Mucosa of descending colon (tissue), 3 donors: ENCODE results near the gene INTS3. TPM values are rescaled to one million over a fixed set of nuclear protein-coding genes. Genes with fewer than 3 reads are reported as not detected.

Experiments
- ATAC-seq: fragments of 200-7000 bp; cut with Tn5 transposase; one replicate; pipeline ENCODE4 v1.9.1; 2020; ENCODE audit warnings: mild to moderate bottlenecking, moderate library complexity
- DNase-seq, 3 donors: peaks; one replicate each; pipeline ENCODE4 v3.0.0-alpha.2; 2020
- H3K36me3 ChIP-seq: fragments of 200-600 bp; one replicate; pipeline ENCODE4 v1.8.0; 2021; ENCODE audit warnings: low read depth, mild to moderate bottlenecking
- H3K4me1 ChIP-seq: fragments of 200-600 bp; one replicate; pipeline ENCODE4 v1.8.0; 2021; ENCODE audit warnings: low read depth, mild to moderate bottlenecking
- H3K4me3 ChIP-seq: fragments of 200-600 bp; one replicate; pipeline ENCODE4 v1.8.0; 2021; ENCODE audit warnings: mild to moderate bottlenecking
- H3K9me3 ChIP-seq: fragments of 200-600 bp; one replicate; pipeline ENCODE4 v1.8.0; 2021; ENCODE audit warnings: mild to moderate bottlenecking
- intact Hi-C, 2 donors: fragments of 100-400 bp; cut with DNase I in 1 of 2; cut with micrococcal nuclease in 1 of 2; formaldehyde crosslinking; loops; one replicate each; pipeline versions ENCODE4 v1.11.0 to v1.11.1; 2022; cut with DNase I, micrococcal nuclease
- total RNA-seq, 3 donors: library from RNA; stranded (reverse); fragmentation: NEBNext Ultra II Directional in 2 of 3; extraction: Animal tissue kit (Norgen Biotek cat#: 25700) in 2 of 3; gene quantifications; one replicate each; pipeline versions ENCODE4 v1.2.1 to v1.2.4, GENCODE V29; 2021 to 2023
- TF ChIP-seq, protein P1 (sequence below): fragments of 200-600 bp; IDR thresholded peaks from one replicate; pipeline ENCODE4 v1.8.0; 2022; ENCODE audit warnings: antibody characterized with exemption, mild to moderate bottlenecking
- donor health status: DM: no; HTN: no; CAD: no; lungs with moderate emphysema.
- donor health status: DM: no; HTN: no; CAD: no.
- donor health status: DM: no; HTN: yes; CAD: no.

The INTS3 gene
- total RNA-seq, 3 donors from 2014 or later: 30.6 to 52.3 (median 36.1) TPM

DNA sequence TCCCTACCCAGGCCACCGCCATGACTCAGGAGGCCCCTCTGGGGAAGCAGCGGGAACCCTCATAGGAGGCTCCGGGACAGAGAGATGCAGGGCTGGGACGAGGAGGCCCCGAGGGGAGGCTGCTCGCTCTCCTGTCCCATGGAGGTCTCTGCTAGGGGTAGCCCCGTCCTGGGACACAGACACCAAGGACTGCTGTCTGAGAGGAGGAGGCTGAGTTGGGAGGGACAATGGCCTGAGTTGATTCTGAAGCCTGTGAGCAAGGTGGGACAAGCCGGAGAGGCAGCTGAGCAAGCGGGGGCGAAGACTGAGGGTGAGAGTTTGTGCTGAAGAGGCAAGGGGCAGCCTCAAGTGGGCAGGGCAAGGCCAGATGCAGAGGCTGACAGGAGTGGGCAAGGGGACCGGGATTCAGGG lies 64.8 kb downstream of the INTS3 start:
- TF ChIP-seq, protein P1, sequence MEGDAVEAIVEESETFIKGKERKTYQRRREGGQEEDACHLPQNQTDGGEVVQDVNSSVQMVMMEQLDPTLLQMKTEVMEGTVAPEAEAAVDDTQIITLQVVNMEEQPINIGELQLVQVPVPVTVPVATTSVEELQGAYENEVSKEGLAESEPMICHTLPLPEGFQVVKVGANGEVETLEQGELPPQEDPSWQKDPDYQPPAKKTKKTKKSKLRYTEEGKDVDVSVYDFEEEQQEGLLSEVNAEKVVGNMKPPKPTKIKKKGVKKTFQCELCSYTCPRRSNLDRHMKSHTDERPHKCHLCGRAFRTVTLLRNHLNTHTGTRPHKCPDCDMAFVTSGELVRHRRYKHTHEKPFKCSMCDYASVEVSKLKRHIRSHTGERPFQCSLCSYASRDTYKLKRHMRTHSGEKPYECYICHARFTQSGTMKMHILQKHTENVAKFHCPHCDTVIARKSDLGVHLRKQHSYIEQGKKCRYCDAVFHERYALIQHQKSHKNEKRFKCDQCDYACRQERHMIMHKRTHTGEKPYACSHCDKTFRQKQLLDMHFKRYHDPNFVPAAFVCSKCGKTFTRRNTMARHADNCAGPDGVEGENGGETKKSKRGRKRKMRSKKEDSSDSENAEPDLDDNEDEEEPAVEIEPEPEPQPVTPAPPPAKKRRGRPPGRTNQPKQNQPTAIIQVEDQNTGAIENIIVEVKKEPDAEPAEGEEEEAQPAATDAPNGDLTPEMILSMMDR: no peak
- no peak overlapping the region for H3K4me3 ChIP-seq
- peak in 1 of 3 donors; percentile 42 for DNase-seq
- H3K9me3 ChIP-seq: no peaks in the 10 kb centered on the region
- ATAC-seq: no peak
- intact Hi-C loops: loop anchor here in 1 of 2 donors (10.0 kb wide), 2 partner anchors 152 to 192 kb away; partner anchors contain the start of genes DENND4B and RAB13
- H3K36me3 ChIP-seq: no peaks in the 10 kb centered on the region
- peaks cover 16% of the 10 kb centered on the region for H3K4me1 ChIP-seq

DNA sequence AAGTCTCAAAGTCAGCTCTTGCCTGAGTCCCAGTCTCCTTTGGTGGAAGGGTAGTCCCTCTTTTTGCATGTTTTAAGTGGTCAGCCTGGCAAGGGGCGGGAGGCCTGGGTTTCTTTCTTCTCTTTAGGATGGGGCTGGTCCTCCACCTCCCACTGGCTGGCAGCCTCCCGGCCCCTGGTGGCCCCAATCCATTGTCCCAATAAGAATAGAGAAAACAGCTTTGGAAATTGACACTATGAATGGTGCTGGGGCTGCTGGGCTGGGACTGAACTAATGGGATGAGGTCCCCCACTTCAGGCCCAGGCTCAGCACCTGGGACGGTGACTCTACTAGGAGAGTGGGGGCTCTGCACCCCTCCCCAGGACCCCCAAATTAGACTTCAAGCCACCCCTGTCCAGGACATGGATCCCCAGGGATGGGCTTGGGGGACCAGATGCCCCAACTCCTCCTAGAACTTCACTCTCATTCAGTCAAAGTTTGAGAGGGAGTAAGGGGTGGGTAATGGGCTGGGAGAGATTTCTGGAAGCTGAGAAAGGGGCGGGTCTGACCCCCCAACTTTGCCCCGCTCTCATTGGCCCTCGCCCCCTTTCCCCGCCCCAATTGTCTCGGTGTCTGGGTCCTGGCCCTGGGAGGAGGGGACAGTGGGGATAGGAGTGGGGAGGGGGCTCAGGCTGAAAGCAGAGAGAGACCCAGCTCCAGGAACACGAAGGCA lies 65.6 kb downstream of the INTS3 start:
- Histone ChIP-seq H3K36me3 (no peaks in the 10 kb centered on the region), H3K4me1 (peaks cover 16% of the 10 kb centered on the region), H3K9me3 (no peaks in the 10 kb centered on the region), H3K4me3 (no peak overlapping the region)
- TF ChIP-seq, protein P1: no peak
- DNase-seq (peak in 1 of 3 donors; percentile 42), ATAC-seq (no peak)
- intact Hi-C loops: loop anchor here in 1 of 2 donors (10.0 kb wide), 2 partner anchors 151 to 191 kb away; partner anchors contain the start of genes DENND4B and RAB13

DNA sequence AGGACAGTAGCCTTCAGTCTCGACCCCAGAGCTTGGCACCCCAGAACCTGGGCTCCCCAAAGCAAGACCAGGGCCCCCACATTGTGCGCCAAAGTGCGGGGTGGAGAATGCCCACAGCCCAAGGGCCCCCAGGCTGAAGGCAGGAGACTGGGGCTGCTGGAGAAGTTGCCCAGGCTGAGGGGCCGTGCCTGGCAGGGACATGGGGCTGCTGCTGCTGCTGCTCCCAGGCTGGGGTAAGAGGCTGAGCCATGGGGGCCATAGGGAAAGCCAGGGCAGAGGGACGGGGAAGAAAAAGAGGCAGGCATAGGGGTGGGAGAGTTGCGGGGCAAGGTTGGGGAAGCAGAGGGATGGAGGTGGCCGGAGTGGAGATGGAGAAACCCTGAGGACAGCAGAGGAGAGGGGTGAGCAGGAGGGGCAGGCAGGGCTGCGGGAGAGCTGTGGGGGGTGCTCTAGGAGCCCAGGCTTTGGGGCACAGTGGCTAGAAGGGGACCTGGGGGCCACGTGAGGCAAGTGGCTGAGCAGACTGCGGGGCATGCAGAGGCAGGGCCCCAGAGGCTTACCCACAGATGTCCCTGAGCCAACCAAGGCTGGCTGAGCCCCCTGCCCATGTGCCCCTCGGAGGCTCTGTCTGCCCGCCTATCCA lies 66.2 kb downstream of the INTS3 start:
- Histone ChIP-seq H3K36me3 (no peaks in the 10 kb centered on the region), H3K4me3 (no peak overlapping the region), H3K4me1 (peaks cover 14% of the 10 kb centered on the region), H3K9me3 (no peaks in the 10 kb centered on the region)
- ATAC-seq: no peak
- TF ChIP-seq, protein P1: no peak
- DNase-seq: peak in 1 of 3 donors; percentile 46
- intact Hi-C loops: loop anchor here in 1 of 2 donors (10.0 kb wide), 2 partner anchors 151 to 191 kb away; partner anchors contain the start of genes DENND4B and RAB13

DNA sequence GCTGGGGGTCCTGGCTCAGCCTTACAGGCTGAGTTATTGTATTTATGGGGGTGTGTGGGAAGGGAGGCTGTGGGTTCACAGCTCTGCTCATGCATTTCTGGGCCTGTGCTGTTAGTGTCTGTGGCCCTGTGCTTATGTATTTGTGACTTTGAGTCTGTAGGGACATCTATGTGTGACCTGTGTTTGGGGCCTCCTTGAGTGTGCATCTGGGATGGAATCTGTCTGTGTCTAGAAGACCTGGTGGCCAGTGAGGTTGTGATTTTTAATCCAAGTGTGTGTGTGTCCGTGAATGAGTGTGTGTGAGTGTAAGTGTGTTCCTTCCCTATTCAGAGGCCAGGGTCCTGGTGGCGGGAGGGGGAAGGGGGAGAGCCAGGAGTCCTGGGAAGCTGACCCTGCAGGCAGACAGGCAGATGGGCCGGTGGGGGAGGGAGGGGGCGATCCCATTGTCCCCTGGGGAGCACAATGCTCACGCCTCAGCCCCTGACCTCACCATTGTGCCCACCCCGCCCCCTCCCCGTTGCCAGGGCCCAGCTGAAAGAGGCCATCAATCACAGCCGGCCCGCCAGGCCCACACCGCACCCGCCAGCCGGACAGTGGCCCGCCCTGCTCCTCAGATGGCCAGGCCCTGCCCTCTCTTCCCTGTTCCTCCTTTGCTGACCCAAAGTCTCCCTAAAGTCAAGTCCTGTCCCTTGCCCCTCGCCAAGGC lies 66.9 kb downstream of the INTS3 start:
- ATAC-seq: no peak
- no peaks in the 10 kb centered on the region for H3K9me3 ChIP-seq
- TF ChIP-seq, protein P1: no peak
- DNase-seq: peak in 1 of 3 donors; percentile 45
- intact Hi-C loops: loop anchor here in 1 of 2 donors (10.0 kb wide), 2 partner anchors 150 to 190 kb away; partner anchors contain the start of genes DENND4B and RAB13
- no peak overlapping the region for H3K4me3 ChIP-seq
- peaks cover 8% of the 10 kb centered on the region for H3K4me1 ChIP-seq
- no peaks in the 10 kb centered on the region for H3K36me3 ChIP-seq

DNA sequence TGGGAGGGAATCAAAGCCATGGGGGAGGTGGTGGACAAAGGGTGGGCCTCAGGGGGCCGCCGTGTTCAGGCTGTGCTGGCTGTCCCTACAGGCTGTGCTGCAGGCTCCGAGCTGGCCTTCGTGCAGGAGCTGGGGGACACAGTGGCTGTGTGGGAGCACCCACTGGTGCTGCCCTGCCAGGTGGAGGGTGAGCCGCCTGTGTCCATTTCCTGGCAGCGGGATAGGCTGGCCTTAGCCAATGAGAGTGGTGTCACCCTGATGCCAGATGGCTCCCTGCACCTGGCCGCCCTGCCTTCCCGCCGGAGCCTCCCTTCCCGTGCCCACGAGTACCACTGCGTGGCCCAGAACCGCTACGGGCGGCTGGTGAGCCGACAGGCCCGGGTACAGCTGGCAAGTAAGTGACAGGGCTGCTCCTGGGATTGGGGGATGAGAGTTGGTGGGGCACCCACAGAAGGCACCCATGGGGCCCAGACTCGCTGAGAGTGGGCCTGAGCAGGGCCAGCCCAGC lies 67.5 kb downstream of the INTS3 start:
- H3K36me3 ChIP-seq: no peaks in the 10 kb centered on the region
- no peaks in the 10 kb centered on the region for H3K9me3 ChIP-seq
- peak in 1 of 3 donors; percentile 48 for DNase-seq
- TF ChIP-seq, protein P1: no peak
- intact Hi-C loops: loop anchor here in 1 of 2 donors (10.0 kb wide), 2 partner anchors 149 to 189 kb away; partner anchors contain the start of genes DENND4B and RAB13
- H3K4me3 ChIP-seq: no peak overlapping the region
- peaks cover 8% of the 10 kb centered on the region for H3K4me1 ChIP-seq
- no peak for ATAC-seq
